ENCODE results near the gene TNPO3. TPM values are rescaled to one million over a fixed set of nuclear protein-coding genes. Genes with fewer than 3 reads are reported as not detected.

TNPO3 gene
- total RNA-seq, 4 donors from 2014 or later: 34.6 to 48.5 (median 45.2) TPM

DNA sequence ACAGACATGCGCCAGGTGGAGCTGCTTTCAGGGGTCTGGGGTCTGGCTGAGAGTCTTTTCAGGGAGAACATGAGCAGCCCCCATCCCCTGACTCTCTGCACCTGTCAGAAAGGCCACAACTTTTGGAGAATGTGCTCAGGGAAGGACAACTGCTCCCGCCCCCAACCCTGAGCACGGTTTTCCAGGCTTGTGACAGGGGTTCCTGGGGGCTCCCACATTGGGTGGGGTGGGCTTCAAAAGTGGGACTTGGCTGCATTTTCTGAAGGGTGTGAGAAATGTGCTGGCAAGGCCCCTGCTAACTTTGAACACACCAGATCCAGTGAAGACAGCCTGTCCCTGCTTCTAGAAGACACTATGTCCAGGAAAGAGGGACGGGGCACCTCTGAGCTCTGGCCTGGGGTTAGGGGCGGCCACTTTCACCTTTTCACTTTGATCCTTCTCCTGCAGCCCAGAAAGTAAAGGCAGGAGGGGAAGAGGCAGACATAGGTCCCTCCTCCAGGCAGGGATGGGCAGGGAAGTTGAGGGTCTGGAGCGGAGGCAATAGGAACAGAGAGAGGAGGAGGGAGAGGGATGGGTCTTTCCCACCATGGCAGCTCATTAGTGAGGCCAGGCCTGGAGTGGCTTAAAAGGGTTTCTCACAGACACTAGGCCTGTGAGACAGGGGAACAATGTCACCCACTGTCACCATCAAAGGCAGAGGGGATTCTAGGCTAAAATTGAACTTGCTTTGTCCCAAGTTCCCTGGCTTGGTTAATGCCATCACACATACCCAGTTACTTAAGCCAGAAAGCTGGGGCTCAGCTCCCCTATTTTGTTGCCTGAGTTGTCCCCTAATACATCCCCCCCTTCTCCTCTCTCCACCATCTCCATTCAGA lies 145.9 kb downstream of the TNPO3 start:
- WGBS, 2 donors (ENCODE audit: low coverage in 1 of 2): 100% methylated on average over 1 of the region's 6 CpGs
- no peaks in the 10 kb centered on the region for H3K9me3 ChIP-seq
- H3K27ac ChIP-seq: no peak overlapping the region
- H3K36me3 ChIP-seq: no peaks in the 10 kb centered on the region
- H3K4me1 ChIP-seq: peaks cover 0 to 17% (median 7%) of the 10 kb centered on the region in 3 donors
- TF ChIP-seq POLR2AphosphoS5 (IDR thresholded peaks at IDR 0.05) (no peak), POLR2A (IDR thresholded peaks at IDR 0.05) (no peak), EP300 (IDR thresholded peaks at IDR 0.05) (no peak)
- TF ChIP-seq, protein P1, sequence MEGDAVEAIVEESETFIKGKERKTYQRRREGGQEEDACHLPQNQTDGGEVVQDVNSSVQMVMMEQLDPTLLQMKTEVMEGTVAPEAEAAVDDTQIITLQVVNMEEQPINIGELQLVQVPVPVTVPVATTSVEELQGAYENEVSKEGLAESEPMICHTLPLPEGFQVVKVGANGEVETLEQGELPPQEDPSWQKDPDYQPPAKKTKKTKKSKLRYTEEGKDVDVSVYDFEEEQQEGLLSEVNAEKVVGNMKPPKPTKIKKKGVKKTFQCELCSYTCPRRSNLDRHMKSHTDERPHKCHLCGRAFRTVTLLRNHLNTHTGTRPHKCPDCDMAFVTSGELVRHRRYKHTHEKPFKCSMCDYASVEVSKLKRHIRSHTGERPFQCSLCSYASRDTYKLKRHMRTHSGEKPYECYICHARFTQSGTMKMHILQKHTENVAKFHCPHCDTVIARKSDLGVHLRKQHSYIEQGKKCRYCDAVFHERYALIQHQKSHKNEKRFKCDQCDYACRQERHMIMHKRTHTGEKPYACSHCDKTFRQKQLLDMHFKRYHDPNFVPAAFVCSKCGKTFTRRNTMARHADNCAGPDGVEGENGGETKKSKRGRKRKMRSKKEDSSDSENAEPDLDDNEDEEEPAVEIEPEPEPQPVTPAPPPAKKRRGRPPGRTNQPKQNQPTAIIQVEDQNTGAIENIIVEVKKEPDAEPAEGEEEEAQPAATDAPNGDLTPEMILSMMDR (IDR thresholded peaks at IDR 0.05): no peak
- peaks cover 67% of the 10 kb centered on the region for H3K27me3 ChIP-seq
- no peak for ATAC-seq
- H3K4me3 ChIP-seq: no peak overlapping the region

DNA sequence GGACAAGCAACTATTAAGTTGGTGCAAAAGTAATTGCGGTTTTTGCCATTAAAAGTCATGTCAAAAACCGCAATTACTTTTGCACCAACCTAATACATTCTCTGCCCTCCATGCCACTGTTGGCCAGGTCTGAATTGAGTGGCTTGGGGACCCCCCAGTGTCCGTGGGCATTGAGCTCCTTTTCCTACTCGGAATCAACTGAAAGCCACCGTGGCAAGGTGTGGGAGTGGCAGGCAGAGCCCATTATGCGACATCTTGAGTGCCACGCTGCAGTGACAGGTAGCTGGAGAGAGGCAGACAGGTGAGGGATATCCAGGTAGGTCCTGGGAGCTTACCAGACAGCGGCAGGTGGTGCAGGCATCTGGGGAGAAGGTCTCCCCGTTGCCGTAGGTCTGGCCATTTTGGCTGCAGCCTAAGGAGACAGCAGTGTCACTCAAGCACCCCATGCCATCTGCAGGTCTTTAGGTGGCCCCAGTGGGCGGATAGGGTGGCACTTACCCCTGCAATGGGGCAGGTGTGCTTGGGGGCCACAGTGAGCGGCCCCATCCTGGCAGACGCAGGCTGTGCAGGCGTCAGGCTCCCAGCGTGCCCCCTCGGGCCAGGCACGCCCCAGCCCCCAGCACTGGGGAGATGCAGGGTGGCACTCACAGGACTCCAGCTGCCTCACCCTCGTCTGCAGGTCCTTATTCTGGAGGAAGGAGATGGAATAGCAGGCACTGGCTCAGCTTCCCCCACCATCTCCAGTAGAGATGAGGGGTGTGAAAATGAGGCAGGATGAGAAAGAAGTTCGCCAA lies 147.9 kb downstream of the TNPO3 start:
- WGBS, 2 donors (ENCODE audit: low coverage in 1 of 2): 71 to 76% methylated on average over 3 to 7 of the region's 19 CpGs
- Histone ChIP-seq H3K27me3 (peaks cover 67% of the 10 kb centered on the region), H3K4me1 (peaks cover 0 to 17% (median 7%) of the 10 kb centered on the region in 3 donors), H3K27ac (no peak overlapping the region), H3K36me3 (no peaks in the 10 kb centered on the region), H3K4me3 (no peak overlapping the region), H3K9me3 (no peaks in the 10 kb centered on the region)
- TF ChIP-seq POLR2A (IDR thresholded peaks at IDR 0.05) (no peak), EP300 (IDR thresholded peaks at IDR 0.05) (no peak), POLR2AphosphoS5 (IDR thresholded peaks at IDR 0.05) (no peak)
- TF ChIP-seq, protein P1 (IDR thresholded peaks at IDR 0.05): no peak
- no peak for ATAC-seq

DNA sequence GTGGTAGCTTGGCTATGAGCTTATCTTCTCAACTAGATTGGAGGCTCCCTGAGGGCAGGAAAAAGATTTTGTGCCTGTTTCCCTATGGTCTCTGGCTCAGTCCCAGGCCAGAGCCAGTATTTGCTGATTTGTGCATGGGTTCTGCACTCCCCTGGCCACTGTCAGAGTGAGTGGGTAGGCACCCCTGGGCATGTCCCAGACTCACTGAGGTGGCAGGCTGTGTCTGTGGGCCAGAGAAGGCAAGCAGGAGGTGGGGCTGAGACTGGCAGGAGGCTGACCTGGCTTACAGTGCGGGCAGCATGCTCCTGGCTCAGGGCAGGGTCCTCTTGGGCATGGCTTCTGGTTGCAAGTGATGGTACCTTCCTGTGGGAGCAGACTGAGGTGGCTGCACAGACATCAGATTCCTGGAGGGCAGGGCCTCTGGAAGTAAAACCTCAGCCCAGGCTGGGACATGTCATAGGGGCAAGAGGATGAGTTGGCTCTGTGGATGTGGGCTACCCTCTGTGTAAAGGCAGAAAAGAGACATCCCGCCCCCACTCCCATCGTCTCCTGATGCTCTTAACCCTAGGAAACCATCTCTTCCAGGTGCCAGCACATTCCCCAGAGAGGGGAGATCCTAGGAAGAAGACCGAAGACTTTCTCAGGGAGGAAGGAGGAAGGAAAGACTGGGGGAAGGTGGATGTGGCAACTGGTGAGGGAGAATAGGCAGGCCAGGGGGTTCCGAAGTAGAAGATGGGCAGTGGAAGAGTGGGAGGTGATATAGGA lies 148.7 kb downstream of the TNPO3 start:
- H3K4me3 ChIP-seq: no peak overlapping the region
- peaks cover 0 to 17% (median 7%) of the 10 kb centered on the region in 3 donors for H3K4me1 ChIP-seq
- no peaks in the 10 kb centered on the region for H3K36me3 ChIP-seq
- TF ChIP-seq POLR2AphosphoS5 (IDR thresholded peaks at IDR 0.05): no peak
- TF ChIP-seq, protein P1 (IDR thresholded peaks at IDR 0.05): no peak
- TF ChIP-seq EP300 (IDR thresholded peaks at IDR 0.05): no peak
- no peak for TF ChIP-seq POLR2A (IDR thresholded peaks at IDR 0.05)
- ATAC-seq: no peak
- no peaks in the 10 kb centered on the region for H3K9me3 ChIP-seq
- peaks cover 61% of the 10 kb centered on the region for H3K27me3 ChIP-seq
- 80% methylated on average over 1 of the region's 5 CpGs; no CpG with 5 or more reads in 1 of the 2 donors for WGBS, 2 donors (ENCODE audit: low coverage in 1 of 2)
- no peak overlapping the region for H3K27ac ChIP-seq

DNA sequence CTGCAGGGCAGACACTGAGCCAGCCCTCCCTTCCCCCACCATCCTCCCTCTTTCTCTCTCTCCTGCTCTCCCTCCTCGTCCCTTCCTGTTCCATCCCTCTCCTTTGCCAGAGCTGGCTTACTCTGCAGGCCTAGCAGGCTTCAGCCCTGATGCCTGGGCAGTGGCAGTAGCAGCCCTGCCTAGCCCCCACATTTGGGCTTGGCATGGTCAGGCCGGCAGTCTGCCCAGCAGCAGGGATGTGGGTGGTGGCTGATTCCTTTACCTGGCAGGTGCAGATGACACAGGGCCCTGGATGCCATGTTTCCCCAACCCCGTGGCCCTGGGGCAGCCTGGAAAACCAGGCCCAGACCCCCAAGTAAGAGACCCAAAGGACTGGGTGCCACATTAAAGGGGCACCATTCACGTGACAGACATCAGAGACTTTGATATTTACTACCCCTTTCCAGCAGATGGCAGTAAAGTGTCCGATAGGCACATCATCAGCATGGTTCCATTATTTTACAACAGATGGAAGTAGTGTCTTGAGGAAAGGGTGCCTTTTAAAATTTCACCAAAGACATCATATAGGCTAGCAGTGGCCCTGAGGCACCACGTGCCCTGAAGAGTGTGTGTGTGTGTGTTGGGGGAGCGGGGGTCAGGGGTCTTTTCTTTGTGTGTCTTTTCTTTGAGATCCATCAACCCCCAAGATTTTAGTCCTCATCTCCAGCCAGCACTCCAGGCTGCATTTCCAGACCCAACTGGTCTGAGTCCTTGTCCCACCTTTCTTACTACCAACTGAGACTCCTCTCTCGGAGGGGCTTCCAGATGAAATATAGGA lies 150.3 kb downstream of the TNPO3 start:
- H3K27ac ChIP-seq: no peak overlapping the region
- peak; percentile 37 for ATAC-seq

More for the DNA sequence above, 150.3 kb downstream of the TNPO3 start:
- Histone ChIP-seq H3K9me3 (no peaks in the 10 kb centered on the region), H3K27me3 (peaks cover 46% of the 10 kb centered on the region), H3K4me3 (no peak overlapping the region), H3K4me1 (peaks cover 0 to 5% (median 0%) of the 10 kb centered on the region in 3 donors), H3K36me3 (no peaks in the 10 kb centered on the region)
- TF ChIP-seq, protein P1 (IDR thresholded peaks at IDR 0.05): peak in 3 of 4 experiments; percentile 54 to 63 (median 58)
- TF ChIP-seq POLR2AphosphoS5 (IDR thresholded peaks at IDR 0.05): no peak
- WGBS, 2 donors (ENCODE audit: low coverage in 1 of 2): 10 to 28% methylated on average over 2 to 5 of the region's 8 CpGs

Data from gastroesophageal sphincter (tissue), 4 donors.